HepG2 (cell line): Measurements from ENCODE around the gene PSMA2. TPM values are rescaled to one million over a fixed set of nuclear protein-coding genes. Genes with fewer than 3 reads are reported as not detected.
A peak's percentile ranks its signal among the peaks of the same experiment; 100 is the strongest.
"Not testable (repeated sequence)": the region's sequence is repeated elsewhere in the genome, so short reads cannot be mapped to it uniquely, and the experiment has no call there.

Experiments used
- ATAC-seq: fragments of 200-7000 bp; cut with Tn5 transposase; 3 replicates; pipeline ENCODE4 v1.9.1; 2020; ENCODE audit warnings: mild to moderate bottlenecking, moderate library complexity
- BruUV-seq: library from RNA; stranded (reverse); fragments of 400-500 nt; replicated peaks from 2 replicates; lab custom pipeline; 2021; lab: Mats Ljungman, UMichigan
- CTCF ChIA-PET: fragments of 300-600 bp; formaldehyde crosslinking; extraction: SDS; loops from one replicate; lab custom pipeline; 2021; ENCODE audit warnings: low total read pairs, inconsistent platforms, low intra/inter-chr PET ratio; lab: Yijun Ruan, JAX
- POLR2A ChIA-PET: fragments of 350-600 bp; sonication (Branson Sonifier 250); formaldehyde crosslinking; loops from one replicate; lab custom pipeline; 2020; ENCODE audit warnings: antibody characterized with exemption, inconsistent platforms; lab: Yijun Ruan, JAX
- DNase-seq: peaks from one replicate; pipeline ENCODE4 v3.0.0-alpha.2; 2015; ENCODE audit warnings: low spot score
- FAIRE-seq: peaks from 3 replicates; lab custom pipeline; 2011; peaks lifted over from hg19 to GRCh38; lab: Jason Lieb, UNC
- H2AFZ ChIP-seq: one replicate; pipeline ENCODE4 v1.6.1; 2011; ENCODE audit warnings: low read length, inconsistent platforms
- H3K27ac ChIP-seq: fragments of 300-600 bp; 3 replicates; pipeline ENCODE4 v1.8.0; 2011; ENCODE audit warnings: mixed run types, mild to moderate bottlenecking, mixed read lengths, low read length, inconsistent platforms; ENCODE audit not compliant: insufficient read depth; ENCODE audit errors: extremely low read length
- H3K27me3 ChIP-seq, 2 experiments: fragments of 200-600 bp in 1 of 2; 2 replicates in 1 of 2; 3 replicates in 1 of 2; pipeline versions ENCODE4 v1.6.0 to v1.8.0; 2011; ENCODE audit warnings: low read length in 2 of 2, mild to moderate bottlenecking in 2 of 2, moderate library complexity in 2 of 2, inconsistent platforms in 1 of 2; ENCODE audit not compliant: insufficient read depth in 2 of 2, control insufficient read depth in 1 of 2
- H3K36me3 ChIP-seq, 2 experiments: fragments of 200-600 bp in 1 of 2; replicated peaks in 1 of 2; 2 replicates in 1 of 2; 3 replicates in 1 of 2; pipeline versions ENCODE4 v1.5.1 to v1.8.0; 2011; ENCODE audit warnings: low read length in 2 of 2, inconsistent platforms in 1 of 2; ENCODE audit not compliant: insufficient read depth in 2 of 2, control insufficient read depth in 1 of 2
- H3K4me1 ChIP-seq: 2 replicates; pipeline ENCODE4 v1.5.1; 2012; ENCODE audit warnings: low read length, inconsistent platforms; ENCODE audit not compliant: insufficient read depth
- H3K4me2 ChIP-seq: 2 replicates; pipeline ENCODE4 v1.6.0; 2011; ENCODE audit warnings: low read depth, low read length, inconsistent platforms
- H3K4me3 ChIP-seq, 3 experiments: fragments of 200-600 bp in 1 of 3; sonication (generic), shearing (Covaris generic) in 1 of 3; replicated peaks in 1 of 3; 2 replicates each; pipeline ENCODE4 v1.5.1; 2011 to 2016; ENCODE audit warnings: low read length in 3 of 3, inconsistent platforms in 2 of 3, low read depth in 2 of 3, mild to moderate bottlenecking in 2 of 3, control low read depth in 1 of 3, mixed read lengths in 1 of 3; ENCODE audit not compliant: insufficient read depth in 1 of 3
- H3K79me2 ChIP-seq: one replicate; pipeline ENCODE4 v1.6.1; 2011; ENCODE audit warnings: low read length, inconsistent platforms; ENCODE audit not compliant: insufficient read depth
- H3K9ac ChIP-seq: 2 replicates; pipeline ENCODE4 v1.6.0; 2011; ENCODE audit warnings: mild to moderate bottlenecking, low read depth, low read length, inconsistent platforms; ENCODE audit not compliant: insufficient read depth
- H3K9me3 ChIP-seq: 2 replicates; pipeline ENCODE4 v1.5.1; 2012; ENCODE audit warnings: mild to moderate bottlenecking, low read length
- H4K20me1 ChIP-seq: 2 replicates; pipeline ENCODE4 v1.6.0; 2011; ENCODE audit warnings: inconsistent platforms, mild to moderate bottlenecking, low read length, moderate library complexity; ENCODE audit not compliant: insufficient read depth
- ATF3 ChIP-seq: sonication (generic); formaldehyde crosslinking; IDR thresholded peaks from 2 replicates; pipeline ENCODE4 v1.4.0; 2020; ENCODE audit warnings: missing genetic modification reagents
- ATF7 ChIP-seq, 2 experiments: fragments of 450-650 bp in 1 of 2; sonication (generic) in 1 of 2; formaldehyde crosslinking in 1 of 2; IDR thresholded peaks; 2 replicates each; pipeline versions ENCODE4 v1.4.0 to v1.6.1; 2016 to 2020; ENCODE audit warnings: antibody characterized with exemption in 1 of 2, mild to moderate bottlenecking in 1 of 2, missing genetic modification reagents in 1 of 2
- CTCF ChIP-seq: sonication (generic); formaldehyde crosslinking; IDR thresholded peaks from 2 replicates; pipeline ENCODE4 v1.5.0; 2020; ENCODE audit warnings: mild to moderate bottlenecking, missing genetic modification reagents, moderate library complexity
- ZNF792 ChIP-seq: IDR thresholded peaks from 2 replicates; pipeline ENCODE4 v1.6.1; 2016
- WGBS: methylation state at CpG from one replicate; pipeline ENCODE4 v1.1.6; 2017; ENCODE audit warnings: low lambda C conversion rate; 5-methylcytosine and 5-hydroxymethylcytosine counted together
- in situ Hi-C: cut with HindIII; loops from 2 replicates; pipeline ENCODE4 v1.10.0; 2017; ENCODE audit warnings: low pct_unique_long_range_greater_than_20kb; ENCODE audit not compliant: extremely low pct_ligation_motif_present
- intact Hi-C: fragments of 100-400 bp; cut with micrococcal nuclease; formaldehyde crosslinking; loops from one replicate; pipeline ENCODE4 v1.10.0; 2022; ENCODE audit not compliant: unreplicated experiment
- polyA plus RNA-seq, 8 experiments: library from polyadenylated mRNA; depleted of rRNA in 3 of 8; stranded (reverse) in 7 of 8; unstranded in 1 of 8; fragments of >200 nt; fragmentation: Illumina TruSeq in 4 of 8; extraction: Trizol in 4 of 8; gene quantifications; 2 replicates each; pipeline versions ENCODE4 v1.2.1 to v1.2.3, GENCODE V29; 2011 to 2016; ENCODE audit warnings: low read depth in 4 of 8, missing spikeins in 1 of 8, mixed read lengths in 1 of 8; ENCODE audit not compliant: insufficient read depth in 1 of 8
- total RNA-seq, 5 experiments: library from RNA; depleted of rRNA; stranded (reverse); fragments of >200 nt; fragmentation: Illumina TruSeq; extraction: Trizol; gene quantifications; 2 replicates each; pipeline ENCODE4 v1.2.3, GENCODE V29; 2016; ENCODE audit warnings: low read depth in 1 of 5

The PSMA2 gene
- total and polyA plus RNA-seq, 2 of the 13 experiments (the other 11 are each of a cell fraction or from before 2014, with no cell fraction given), result 125 to 266 TPM

- BruUV-seq, result no TSS peak
- Histone ChIP-seq H3K36me3 (no peaks in the 10 kb centered on the region), H3K27me3 (no peaks in the 10 kb centered on the region), H3K9me3 (no peaks in the 10 kb centered on the region), H3K27ac (no peak overlapping the region), H3K4me3 (peak overlapping the region in 1 of 3 experiments; percentile 70; a peak in 2 of 6 replicates), H4K20me1 (no peaks in the 10 kb centered on the region), H3K4me2 (peak overlapping the region; percentile 87; the same call in 1 of the 2 replicates)
- in situ Hi-C loops (no loop called here), intact Hi-C loops (no loop called here)
- ATAC-seq, result no peak
- CTCF ChIA-PET, result no interaction called here
- FAIRE-seq, result no peak
- TF ChIP-seq ATF3 (CRISPR knock-in tag), result no peak
- peak; percentile 49 for TF ChIP-seq ATF7 (IDR thresholded peaks at IDR 0.05)
- TF ChIP-seq ATF7 (CRISPR knock-in tag; IDR thresholded peaks at IDR 0.05), result no peak
- TF ChIP-seq, all 625 proteins: peak for 1
- H3K4me1 ChIP-seq, result peaks cover 11% of the 10 kb centered on the region
- POLR2A ChIA-PET, result no interaction called here
- H3K79me2 ChIP-seq, result no peaks in the 10 kb centered on the region
- no peak overlapping the region for H3K9ac ChIP-seq
- no peak for DNase-seq
- H2AFZ ChIP-seq, result no peak overlapping the region
Measured at GRCh38 chr7:42886893-42887505, 45.0 kb downstream of the PSMA2 start.

GRCh38 chr7:42886129-42886528 is 45.8 kb downstream of the PSMA2 start:
- DNase-seq, result no peak

GRCh38 chr7:42885183-42885582 is 46.8 kb downstream of the PSMA2 start:
- in situ Hi-C loops, H3K4me2 ChIP-seq, H3K36me3 ChIP-seq, H4K20me1 ChIP-seq, intact Hi-C loops, BruUV-seq, CTCF ChIA-PET, H3K27me3 ChIP-seq, ATAC-seq, DNase-seq, H2AFZ ChIP-seq, H3K9me3 ChIP-seq, H3K9ac ChIP-seq, POLR2A ChIA-PET, H3K4me3 ChIP-seq, H3K79me2 ChIP-seq, FAIRE-seq, H3K27ac ChIP-seq: not testable (repeated sequence)
- H3K4me1 ChIP-seq, result peaks cover 11% of the 10 kb centered on the region
- 89% methylated on average over 8 of the region's 8 CpGs for WGBS

More at GRCh38 chr7:42886129-42886528, 45.8 kb downstream of the PSMA2 start:
- TF ChIP-seq ZNF792 (CRISPR knock-in tag) (no peak), CTCF (peak; percentile 11; the same call in 1 of the 2 replicates)
- H3K79me2 ChIP-seq, result no peaks in the 10 kb centered on the region
- intact Hi-C loops, result no loop called here
- H4K20me1 ChIP-seq, result no peaks in the 10 kb centered on the region
- no peak for ATAC-seq
- H3K4me1 ChIP-seq, result peaks cover 11% of the 10 kb centered on the region
- POLR2A ChIA-PET, result no interaction called here
- H3K4me2 ChIP-seq, result no peak overlapping the region
- no peak overlapping the region for H2AFZ ChIP-seq
- BruUV-seq, result no TSS peak
- H3K27ac ChIP-seq, result no peak overlapping the region
- no peaks in the 10 kb centered on the region for H3K36me3 ChIP-seq
- WGBS, result 75% methylated on average over 2 of the region's 2 CpGs
- H3K27me3 ChIP-seq, result no peaks in the 10 kb centered on the region
- CTCF ChIA-PET, result no interaction called here
- no peak overlapping the region for H3K4me3 ChIP-seq
- no peak for FAIRE-seq
- no peaks in the 10 kb centered on the region for H3K9me3 ChIP-seq
- no peak overlapping the region for H3K9ac ChIP-seq
- in situ Hi-C loops, result no loop called here
